ENCODE results near the gene FBRSL1.
"Not testable (repeated sequence)": the region's sequence is repeated elsewhere in the genome, so short reads cannot be mapped to it uniquely, and the experiment has no call there.

The FBRSL1 gene

DNA sequence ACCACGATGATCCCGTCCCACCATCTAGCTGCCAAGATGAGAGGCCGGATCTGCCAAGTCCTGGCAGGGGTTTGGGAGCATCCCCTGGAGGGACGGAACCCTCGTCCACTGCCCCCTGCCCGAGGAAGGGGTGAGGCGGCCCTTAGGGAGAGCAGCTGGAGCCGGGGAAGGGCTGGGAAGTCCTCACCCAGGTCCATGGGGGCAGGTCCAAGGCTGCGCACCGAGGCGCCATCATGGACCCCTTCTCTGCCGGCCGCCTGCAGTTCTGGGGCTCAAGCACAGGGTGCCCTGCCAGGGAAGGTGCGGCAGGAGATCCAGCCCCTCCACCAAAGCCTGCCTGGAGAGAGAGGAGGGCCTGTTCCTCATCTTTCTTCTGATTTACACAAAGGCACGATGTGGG, 17.6 kb upstream of the FBRSL1 start:
- no peak for DNase-seq

DNA sequence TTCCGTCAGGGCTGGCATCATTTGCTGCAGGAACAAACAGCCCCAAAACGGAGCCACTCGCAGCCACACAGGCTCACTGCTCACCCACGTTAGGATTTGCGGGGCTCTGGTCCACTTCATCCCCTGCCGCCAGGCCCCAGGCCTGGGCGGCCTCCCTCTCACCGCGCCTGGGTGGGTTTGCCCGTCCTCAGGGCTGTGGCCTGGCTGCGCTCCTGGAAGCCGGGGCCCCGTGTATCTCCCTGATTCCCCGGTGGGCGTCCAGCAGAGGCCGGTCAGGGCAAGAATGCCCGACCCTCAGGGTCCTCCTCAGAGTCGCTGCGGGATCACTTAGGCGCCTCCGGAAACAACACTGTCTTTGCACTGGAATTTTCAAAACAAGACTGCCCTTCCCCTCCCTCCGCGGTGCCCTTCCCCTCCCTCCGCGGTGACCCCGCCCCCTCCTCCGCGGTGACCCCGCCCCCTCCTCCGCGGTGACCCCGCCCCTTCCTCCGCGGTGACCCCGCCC, 15.7 kb upstream of the FBRSL1 start:
- DNase-seq: no peak

DNA sequence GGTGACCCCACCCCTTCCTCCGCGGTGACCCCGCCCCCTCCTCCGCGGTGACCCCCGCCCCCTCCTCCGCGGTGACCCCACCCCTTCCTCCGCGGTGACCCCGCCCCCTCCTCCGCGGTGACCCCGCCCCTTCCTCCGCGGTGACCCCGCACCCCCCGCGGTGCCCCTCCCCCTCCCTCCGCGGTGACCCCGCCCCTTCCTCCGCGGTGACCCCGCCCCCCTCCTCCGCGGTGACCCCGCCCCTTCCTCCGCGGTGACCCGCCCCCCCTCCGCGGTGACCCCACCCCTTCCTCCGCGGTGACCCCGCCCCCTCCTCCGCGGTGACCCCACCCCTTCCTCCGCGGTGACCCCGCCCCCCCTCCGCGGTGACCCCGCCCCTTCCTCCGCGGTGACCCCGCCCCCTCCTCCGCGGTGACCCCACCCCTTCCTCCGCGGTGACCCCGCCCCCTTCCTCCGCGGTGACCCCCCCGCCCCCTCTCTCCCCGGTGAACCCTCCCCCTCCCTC, 15.1 kb upstream of the FBRSL1 start:
- not testable (repeated sequence) for DNase-seq

GRCh38 chr12:132475304-132476037, 14.5 kb upstream of the FBRSL1 start:
- DNase-seq: no peak

GRCh38 chr12:132476038-132476414, 13.9 kb upstream of the FBRSL1 start:
- no peak for DNase-seq

GRCh38 chr12:132476421-132476820, 13.5 kb upstream of the FBRSL1 start:
- no peak for DNase-seq

DNA sequence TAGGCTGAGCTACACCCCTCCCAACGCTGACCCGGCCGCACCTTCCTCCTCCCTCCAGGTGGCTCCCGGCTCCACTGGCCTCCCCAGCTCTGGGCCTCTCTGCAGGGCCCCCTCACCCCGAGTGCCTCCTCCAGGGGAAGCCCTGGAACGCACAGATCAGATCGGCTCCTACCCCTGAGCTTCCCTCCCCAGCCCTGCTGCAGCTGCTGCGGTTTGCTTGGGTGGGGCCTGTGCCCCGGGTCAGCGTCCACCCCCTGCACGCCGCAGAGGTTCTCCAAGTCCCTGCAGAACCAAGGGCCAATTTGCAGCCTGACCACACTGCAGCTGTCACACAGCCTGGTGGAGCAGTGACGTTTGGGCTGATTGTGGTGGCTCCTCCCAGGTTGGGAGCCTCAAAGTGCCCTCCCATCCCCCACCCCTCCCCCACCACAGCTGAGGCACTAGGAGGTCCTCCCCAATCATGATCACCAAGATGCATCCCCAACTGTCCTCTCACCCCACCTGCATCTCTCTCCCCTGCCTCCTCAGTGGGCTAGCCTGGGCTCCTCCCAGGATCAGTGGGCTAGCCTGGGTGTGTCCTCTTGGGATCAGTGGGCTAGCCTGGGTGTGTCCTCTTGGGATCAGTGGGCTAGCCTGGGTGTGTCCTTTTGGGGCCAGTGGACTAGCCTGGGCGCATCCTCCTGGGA, 12.8 kb upstream of the FBRSL1 start:
- DNase-seq: no peak

DNA sequence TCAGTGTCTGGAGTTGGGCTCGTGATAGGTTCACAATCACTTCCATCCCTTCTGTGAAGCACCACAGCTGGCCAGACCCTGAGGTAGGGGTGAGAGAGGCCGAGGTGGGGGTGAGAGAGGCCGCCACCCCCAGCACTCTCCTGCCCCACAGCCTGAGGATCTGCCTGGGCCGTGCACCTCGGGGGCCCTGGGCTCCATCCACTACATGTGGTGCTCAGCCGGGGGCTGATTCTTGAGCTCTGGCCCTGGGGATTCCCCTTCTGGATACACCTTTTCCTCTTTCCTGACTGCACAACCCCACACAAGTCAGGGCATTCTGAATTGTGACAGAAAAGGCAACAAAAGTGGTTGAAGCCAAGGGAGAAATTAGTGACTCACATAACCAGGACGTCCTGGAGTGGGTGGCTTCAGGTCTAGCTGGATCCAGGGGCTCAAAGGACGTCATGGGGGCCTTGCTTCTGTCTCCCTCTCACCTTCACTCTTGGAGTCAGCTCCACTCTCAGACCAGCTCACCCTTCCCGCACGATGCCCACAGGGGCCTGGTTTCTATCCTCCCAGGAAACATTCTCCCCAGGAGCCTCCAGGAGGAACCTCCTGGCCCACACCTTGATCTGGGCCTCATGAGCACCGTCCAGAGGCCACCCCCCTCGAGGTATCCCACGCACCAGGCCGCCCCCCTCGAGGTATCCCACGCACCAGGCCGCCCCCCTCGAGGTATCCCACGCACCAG, 12.1 kb upstream of the FBRSL1 start:
- no peak for DNase-seq

- DNase-seq: no peak
These were observed 11.5 kb upstream of the FBRSL1 start for GRCh38 chr12:132478433-132478803.

DNA sequence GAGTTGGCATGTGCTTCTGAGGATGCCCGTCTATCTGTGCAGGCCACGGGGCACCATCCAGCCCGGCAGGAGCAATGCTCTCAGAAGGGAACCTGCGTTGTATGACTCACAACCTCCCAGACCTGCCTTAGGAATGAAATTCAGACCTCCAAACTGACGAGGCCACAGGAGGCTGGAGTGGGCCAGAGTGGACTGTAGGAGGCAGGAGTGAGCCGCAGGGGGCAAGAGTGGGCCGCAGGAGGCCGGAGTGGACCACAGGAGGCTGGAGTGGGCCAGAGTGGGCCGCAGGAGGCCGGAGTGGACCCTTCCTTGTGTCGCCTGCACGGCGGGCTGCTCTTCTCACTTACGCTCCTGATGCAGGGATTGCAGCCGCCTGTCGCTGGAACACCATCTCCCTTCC, 11.1 kb upstream of the FBRSL1 start:
- DNase-seq: no peak

DNA sequence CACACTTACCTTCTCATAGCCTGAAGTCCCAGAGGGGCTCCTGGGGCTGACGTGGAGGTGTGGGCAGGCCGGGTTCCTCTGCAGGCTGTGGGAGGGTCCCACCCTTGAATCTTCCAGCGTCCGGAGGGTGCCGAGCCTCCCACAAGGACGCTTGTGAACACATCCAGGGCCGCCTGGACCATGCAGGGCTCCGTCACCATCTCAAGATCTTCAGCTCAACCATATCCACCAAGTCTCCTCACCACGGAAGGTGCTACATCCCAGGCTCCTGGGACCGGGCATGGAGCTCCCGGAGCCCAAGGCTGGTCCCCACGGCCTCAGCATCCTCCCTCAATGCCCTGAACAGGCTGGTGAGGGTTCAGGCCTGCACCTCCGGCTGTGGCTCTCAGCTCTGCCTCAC, 10.7 kb upstream of the FBRSL1 start:
- DNase-seq: no peak

GRCh38 chr12:132479938-132480622, 9.9 kb upstream of the FBRSL1 start:
- DNase-seq: no peak

DNA sequence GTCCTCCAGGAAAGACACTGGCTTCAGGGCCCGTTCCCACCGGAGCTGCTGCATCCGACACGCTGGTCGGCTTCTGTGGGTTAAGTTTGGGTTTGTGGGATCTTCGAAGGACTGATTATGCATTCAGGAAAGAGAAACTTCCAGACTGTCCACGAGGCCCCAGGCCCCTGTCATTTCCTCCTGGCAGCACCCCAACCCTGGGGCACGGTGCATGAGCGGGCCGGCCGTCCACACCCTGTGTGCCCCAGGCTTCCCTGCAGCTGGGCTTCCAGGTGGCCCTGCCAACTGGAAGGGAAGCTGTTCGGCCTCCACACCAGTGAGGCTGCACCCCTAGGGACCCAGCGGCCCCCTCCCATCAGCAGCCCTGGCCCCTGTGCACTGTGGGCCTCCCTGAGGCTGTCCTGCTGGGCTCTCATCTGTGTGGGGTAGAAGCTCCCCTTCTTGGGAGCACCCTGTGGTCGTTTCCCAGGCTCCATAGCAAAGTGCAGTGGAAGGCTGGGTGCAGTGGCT, 9.3 kb upstream of the FBRSL1 start:
- no peak for DNase-seq

- DNase-seq: no peak
These were observed 8.6 kb upstream of the FBRSL1 start for GRCh38 chr12:132481345-132481744.

- DNase-seq: no peak
These were observed 7.9 kb upstream of the FBRSL1 start for GRCh38 chr12:132481771-132482745.

DNA sequence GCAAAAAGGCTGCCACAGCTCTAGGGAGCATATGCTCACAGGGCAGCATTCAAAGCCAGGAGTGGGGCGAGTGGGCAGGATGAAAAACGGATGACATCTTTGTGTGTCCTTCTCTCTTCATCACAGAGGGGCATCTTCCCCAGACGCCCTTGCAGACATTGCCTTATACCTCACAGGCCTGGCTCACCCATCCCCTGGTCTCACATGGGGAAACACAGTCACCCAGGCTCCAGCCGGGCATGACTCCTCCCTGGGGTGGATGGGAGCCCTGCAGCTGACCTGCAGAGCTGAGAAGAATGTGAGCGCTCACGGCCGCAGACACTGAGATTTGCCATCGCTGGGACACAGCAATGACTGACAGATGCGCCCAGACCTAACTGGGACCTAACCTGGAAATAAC, 7.2 kb upstream of the FBRSL1 start:
- DNase-seq: no peak

DNA sequence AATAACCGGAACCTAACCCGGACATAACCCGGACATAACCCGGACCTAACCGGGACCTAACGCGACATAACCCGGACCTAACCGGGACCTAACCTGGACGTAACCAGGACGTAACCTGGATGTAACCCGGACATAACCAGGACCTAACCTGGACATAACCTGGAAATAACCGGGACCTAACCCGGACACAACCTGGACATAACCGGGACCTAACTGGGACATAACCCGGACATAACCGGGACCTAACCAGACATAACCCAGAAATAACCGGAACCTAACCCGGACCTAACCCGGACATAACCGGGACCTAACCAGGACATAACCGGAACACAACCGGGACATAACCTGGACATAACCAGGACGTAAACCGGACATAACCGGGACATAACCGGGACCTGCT, 6.7 kb upstream of the FBRSL1 start:
- no peak for DNase-seq

- no peak for DNase-seq
These were observed 6.3 kb upstream of the FBRSL1 start for GRCh38 chr12:132483612-132484011.

DNA sequence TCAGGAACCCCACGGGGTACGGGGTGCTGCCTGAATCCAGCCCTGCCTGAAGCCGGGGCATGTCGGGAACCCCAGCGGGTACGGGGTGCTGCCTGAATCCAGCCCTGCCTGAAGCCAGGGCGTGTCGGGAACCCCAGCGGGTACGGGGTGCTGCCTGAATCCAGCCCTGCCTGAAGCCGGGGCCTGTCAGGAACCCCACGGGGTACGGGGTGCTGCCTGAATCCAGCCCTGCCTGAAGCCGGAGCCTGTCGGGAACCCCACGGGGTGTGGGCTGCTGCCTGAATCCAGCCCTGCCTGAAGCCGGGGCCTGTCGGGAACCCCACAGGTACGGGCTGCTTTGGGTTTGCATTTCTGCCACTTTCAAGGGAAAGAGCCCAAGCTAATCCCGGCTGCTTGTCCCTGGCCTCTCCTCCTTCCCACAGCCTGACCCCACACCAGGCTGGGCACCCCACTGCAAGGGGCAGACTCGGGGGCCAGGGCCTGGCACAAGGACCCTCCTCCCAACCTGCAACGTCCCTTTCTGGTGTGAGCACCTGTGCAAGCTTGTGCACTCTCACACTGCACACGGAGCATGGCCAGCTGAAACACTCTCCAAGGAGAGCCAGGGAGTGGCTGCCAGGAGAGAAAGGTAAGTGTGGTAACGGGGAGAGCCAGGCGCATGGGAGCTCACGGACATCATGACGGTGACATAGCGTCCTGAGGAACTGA, 5.6 kb upstream of the FBRSL1 start:
- DNase-seq: no peak

DNA sequence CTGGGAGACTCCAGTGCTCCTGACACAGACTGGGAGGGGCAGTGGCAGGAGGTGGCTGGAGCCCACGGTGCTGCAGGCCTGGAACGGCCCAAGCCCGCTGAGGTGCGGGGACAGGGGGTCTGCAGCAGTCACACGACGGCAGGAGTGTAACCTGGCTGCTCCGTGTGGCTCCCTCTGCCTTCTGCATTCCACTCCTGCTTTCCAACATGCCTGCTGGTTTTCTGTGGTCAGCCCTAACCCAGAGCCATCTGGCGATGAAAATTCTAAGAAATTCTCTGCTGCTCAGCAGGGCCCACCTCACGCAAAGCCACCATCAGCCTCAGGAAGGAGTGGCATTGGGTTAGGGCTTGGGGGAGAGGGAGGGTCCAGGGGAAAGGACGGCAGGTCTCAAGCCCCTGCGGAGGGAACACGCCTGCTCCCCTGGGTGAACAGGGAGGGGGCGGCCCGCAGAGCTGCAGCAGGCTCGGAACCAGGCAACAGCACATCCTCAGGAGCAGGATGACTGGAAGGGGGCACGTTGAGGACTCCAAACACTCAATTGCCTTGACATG, 5.0 kb upstream of the FBRSL1 start:
- DNase-seq: no peak

DNA sequence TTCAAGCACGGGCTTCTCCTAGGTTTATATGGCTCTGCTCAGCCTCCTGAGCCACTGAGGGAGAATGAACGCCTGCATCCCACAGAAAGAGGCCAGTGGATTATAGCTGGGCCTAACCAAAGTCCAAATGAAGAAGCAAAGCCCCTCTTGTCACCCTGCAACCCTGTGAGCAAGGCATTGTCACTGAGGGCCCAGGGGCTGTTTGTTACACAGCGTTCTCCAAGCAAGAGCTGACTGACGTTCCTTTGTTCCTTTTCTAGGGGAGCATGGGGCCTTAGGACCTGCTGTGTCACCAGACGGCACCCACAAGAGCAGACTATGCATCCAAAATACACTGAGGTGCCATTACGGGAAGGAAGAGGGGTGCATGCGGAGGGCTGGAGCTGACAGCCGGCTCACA, 4.3 kb upstream of the FBRSL1 start:
- DNase-seq: no peak

Measured in NK-92 treated with Interleukin-12 subunit alpha and Interleukin-12 subunit beta, amount 100 ng/mL, for 24 hours (cell line).